GM23338 (cell line): ENCODE data around the gene IFNG. TPM values are rescaled to one million over a fixed set of nuclear protein-coding genes. Genes with fewer than 3 reads are reported as not detected.

Experiments
- ATAC-seq: fragments of 200-7000 bp; cut with Tn5 transposase; 3 replicates; pipeline ENCODE4 v1.9.1; 2020
- DNase-seq: peaks from one replicate; pipeline ENCODE4 v3.0.0-alpha.2; 2015; ENCODE audit warnings: low spot score
- H2AFZ ChIP-seq: fragments of 200-600 bp; sonication (generic); 2 replicates; pipeline ENCODE4 v1.8.0; 2016; ENCODE audit warnings: antibody characterized with exemption, mild to moderate bottlenecking, moderate library complexity
- H3F3A ChIP-seq: fragments of 200-600 bp; sonication (generic); replicated peaks from 2 replicates; pipeline ENCODE4 v1.8.0; 2017; ENCODE audit warnings: antibody characterized with exemption, mixed run types, low read depth
- H3K27ac ChIP-seq: fragments of 200-600 bp; sonication (generic); 2 replicates; pipeline ENCODE4 v1.6.1; 2016; ENCODE audit warnings: low read depth
- H3K27me3 ChIP-seq: fragments of 200-600 bp; sonication (generic); 2 replicates; pipeline ENCODE4 v1.8.0; 2016; ENCODE audit warnings: mild to moderate bottlenecking, mixed run types, moderate library complexity; ENCODE audit not compliant: insufficient read depth
- H3K36me3 ChIP-seq: fragments of 200-600 bp; sonication (generic); 2 replicates; pipeline ENCODE4 v1.8.0; 2016; ENCODE audit warnings: mild to moderate bottlenecking; ENCODE audit not compliant: insufficient read depth
- H3K4me1 ChIP-seq: fragments of 200-600 bp; sonication (generic); 2 replicates; pipeline ENCODE4 v1.8.0; 2016; ENCODE audit warnings: mild to moderate bottlenecking, moderate library complexity; ENCODE audit not compliant: insufficient read depth
- H3K4me2 ChIP-seq: fragments of 200-600 bp; sonication (generic); 2 replicates; pipeline ENCODE4 v1.7.1; 2017; ENCODE audit warnings: mixed run types
- H3K4me3 ChIP-seq: fragments of 200-600 bp; sonication (generic); 2 replicates; pipeline ENCODE4 v1.6.1; 2016; ENCODE audit warnings: mixed run types
- H3K79me2 ChIP-seq: fragments of 200-600 bp; sonication (generic); replicated peaks from 2 replicates; pipeline ENCODE4 v1.8.0; 2017; ENCODE audit warnings: mild to moderate bottlenecking; ENCODE audit not compliant: insufficient read depth
- H3K9me2 ChIP-seq: fragments of 200-600 bp; sonication (generic); 2 replicates; pipeline ENCODE4 v1.8.0; 2017; ENCODE audit not compliant: insufficient read depth
- H4K20me1 ChIP-seq: fragments of 200-600 bp; sonication (generic); replicated peaks from 2 replicates; pipeline ENCODE4 v1.8.0; 2017; ENCODE audit warnings: mild to moderate bottlenecking; ENCODE audit not compliant: insufficient read depth
- H3K27ac Mint-ChIP-seq: 2 replicates; pipeline ENCODE4 v1.8.0; 2020; ENCODE audit warnings: inconsistent platforms, mild to moderate bottlenecking, moderate library complexity, mixed read lengths
- H3K27me3 Mint-ChIP-seq: 3 replicates; pipeline ENCODE4 v1.8.0; 2022; ENCODE audit warnings: low read depth, mild to moderate bottlenecking, moderate library complexity, mixed read lengths, inconsistent platforms; ENCODE audit not compliant: insufficient read depth, poor library complexity
- H3K36me3 Mint-ChIP-seq: 3 replicates; pipeline ENCODE4 v1.8.0; 2021; ENCODE audit warnings: low read depth, mild to moderate bottlenecking, inconsistent platforms, moderate library complexity, mixed read lengths
- H3K4me1 Mint-ChIP-seq: 3 replicates; pipeline ENCODE4 v1.8.0; 2020; ENCODE audit warnings: mild to moderate bottlenecking, inconsistent platforms, mixed read lengths
- H3K4me3 Mint-ChIP-seq: 3 replicates; pipeline ENCODE4 v1.8.0; 2021; ENCODE audit warnings: moderate library complexity, mild to moderate bottlenecking, inconsistent platforms, mixed read lengths
- H3K9me3 Mint-ChIP-seq: 3 replicates; pipeline ENCODE4 v1.8.0; 2020; ENCODE audit warnings: moderate library complexity, mild to moderate bottlenecking, inconsistent platforms, mixed read lengths
- CREB1 ChIP-seq: fragments of 250-450 bp; sonication (Bioruptor Pico); IDR thresholded peaks from 2 replicates; pipeline ENCODE4 v1.5.0; 2020; ENCODE audit warnings: low read depth, mild to moderate bottlenecking, moderate library complexity
- EZH2 ChIP-seq: fragments of 200-600 bp; sonication (generic); IDR thresholded peaks from one replicate; pipeline ENCODE4 v1.8.0; 2017; ENCODE audit warnings: antibody characterized with exemption, mild to moderate bottlenecking, low read depth; ENCODE audit not compliant: unreplicated experiment
- EZH2phosphoT487 ChIP-seq: fragments of 200-600 bp; sonication (generic); IDR thresholded peaks from one replicate; pipeline ENCODE4 v1.8.1; 2018; ENCODE audit warnings: antibody characterized with exemption; ENCODE audit not compliant: unreplicated experiment
- JUNB ChIP-seq: IDR thresholded peaks from one replicate; pipeline ENCODE4 v1.6.1; 2016; ENCODE audit warnings: antibody characterized with exemption; ENCODE audit not compliant: unreplicated experiment
- NANOG ChIP-seq: IDR thresholded peaks from 2 replicates; pipeline ENCODE4 v1.6.1; 2016; ENCODE audit warnings: antibody characterized with exemption, borderline replicate concordance
- POLR2AphosphoS5 ChIP-seq: IDR thresholded peaks from 2 replicates; pipeline ENCODE4 v1.6.1; 2016; ENCODE audit warnings: antibody characterized with exemption, low read depth
- STAT1 ChIP-seq: IDR thresholded peaks from one replicate; pipeline ENCODE4 v1.6.1; 2016; ENCODE audit warnings: antibody characterized with exemption; ENCODE audit not compliant: unreplicated experiment
- ZNF114 ChIP-seq: fragments of 250-450 bp; sonication (Bioruptor Pico); IDR thresholded peaks from 2 replicates; pipeline ENCODE4 v1.5.0; 2020; ENCODE audit warnings: mild to moderate bottlenecking, moderate library complexity
- ZNF331 ChIP-seq: fragments of 250-450 bp; sonication (Bioruptor Pico); IDR thresholded peaks from 2 replicates; pipeline ENCODE4 v1.5.0; 2020; ENCODE audit warnings: low read depth, mild to moderate bottlenecking, moderate library complexity
- polyA plus RNA-seq: library from polyadenylated mRNA; unstranded; fragments of >200 nt; fragmentation: Nextera tagmentation; extraction: Ambion mirVana; gene quantifications from 2 replicates; pipeline ENCODE4 v1.2.1, GENCODE V29; 2016
- total RNA-seq: library from RNA; depleted of rRNA; stranded (reverse); fragments of >200 nt; shearing (Covaris generic); gene quantifications from 2 replicates; pipeline ENCODE4 v1.2.3, GENCODE V29; 2014
- TF ChIP-seq, protein P1 (sequence below): IDR thresholded peaks from 2 replicates; pipeline ENCODE4 v1.6.1; 2016; ENCODE audit warnings: antibody characterized with exemption
- TF ChIP-seq, protein P2 (sequence below): fragments of 250-450 bp; sonication (Bioruptor Pico); IDR thresholded peaks from 2 replicates; pipeline ENCODE4 v1.5.0; 2020; ENCODE audit warnings: mild to moderate bottlenecking, moderate library complexity
- TF ChIP-seq, protein P3 (sequence below): IDR thresholded peaks from one replicate; pipeline ENCODE4 v1.6.1; 2018; ENCODE audit warnings: antibody characterized with exemption; ENCODE audit not compliant: unreplicated experiment
- TF ChIP-seq, protein P4 (sequence below), 2 experiments: fragments of 200-600 bp in 1 of 2; sonication (generic) in 1 of 2; conservative IDR thresholded peaks; 2 replicates each; pipeline versions ENCODE4 v1.5.1 to v1.6.1; 2016 to 2017; ENCODE audit warnings: antibody characterized with exemption in 2 of 2, low read depth in 2 of 2, mild to moderate bottlenecking in 2 of 2, moderate library complexity in 1 of 2

Gene IFNG
- total and polyA plus RNA-seq, 2 experiments from 2014 or later, result not detected

DNA sequence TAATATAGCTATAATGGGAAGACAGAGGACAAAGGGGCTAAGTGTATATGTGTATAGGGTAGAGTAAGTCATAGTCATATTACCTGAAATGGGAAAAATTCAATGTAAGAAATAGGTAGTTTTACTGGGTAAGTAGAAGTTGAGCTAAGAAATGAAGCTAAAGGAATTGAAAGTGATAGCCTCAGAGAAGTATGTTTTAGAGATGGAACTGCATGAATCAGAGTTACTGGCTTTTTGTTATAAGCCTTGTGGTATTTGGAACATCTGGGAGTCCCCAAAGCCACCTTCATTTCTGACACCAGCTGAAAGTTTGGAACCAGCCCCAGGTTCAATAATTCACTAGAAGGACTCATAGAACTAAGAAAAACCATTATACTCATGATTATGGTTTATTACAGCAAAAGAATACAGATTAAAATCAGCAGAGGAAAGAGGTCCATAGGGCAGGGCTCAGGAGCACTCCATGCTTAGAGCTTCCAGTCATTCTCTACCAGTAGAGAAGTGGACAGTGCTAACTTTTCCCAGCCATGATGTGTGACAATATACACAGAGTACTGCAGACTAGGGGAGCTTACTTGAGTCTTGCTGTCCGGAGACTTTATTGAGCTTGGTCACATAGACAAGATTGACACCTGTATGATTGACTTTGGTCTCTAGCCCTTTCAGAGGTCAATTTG, 9.8 kb upstream of the IFNG start:
- Mint-ChIP-seq H3K4me3 (no peak overlapping the region), H3K27ac (no peak overlapping the region), H3K36me3 (no peaks in the 10 kb centered on the region), H3K27me3 (no peaks in the 10 kb centered on the region), H3K9me3 (no peaks in the 10 kb centered on the region), H3K4me1 (no peaks in the 10 kb centered on the region)
- ATAC-seq, result no peak
- Histone ChIP-seq H3K9me2 (no peaks in the 10 kb centered on the region; the same call in 1 of the 2 replicates), H3K27me3 (no peaks in the 10 kb centered on the region), H3K4me1 (no peaks in the 10 kb centered on the region), H3K27ac (no peak overlapping the region), H2AFZ (no peak overlapping the region), H3F3A (no peaks in the 10 kb centered on the region), H3K4me2 (no peak overlapping the region), H4K20me1 (no peaks in the 10 kb centered on the region), H3K79me2 (no peaks in the 10 kb centered on the region), H3K36me3 (no peaks in the 10 kb centered on the region), H3K4me3 (no peak overlapping the region)
- no peak for DNase-seq
- no peak for TF ChIP-seq EZH2
- no peak for TF ChIP-seq CREB1
- no peak for TF ChIP-seq NANOG
- TF ChIP-seq, protein P1, sequence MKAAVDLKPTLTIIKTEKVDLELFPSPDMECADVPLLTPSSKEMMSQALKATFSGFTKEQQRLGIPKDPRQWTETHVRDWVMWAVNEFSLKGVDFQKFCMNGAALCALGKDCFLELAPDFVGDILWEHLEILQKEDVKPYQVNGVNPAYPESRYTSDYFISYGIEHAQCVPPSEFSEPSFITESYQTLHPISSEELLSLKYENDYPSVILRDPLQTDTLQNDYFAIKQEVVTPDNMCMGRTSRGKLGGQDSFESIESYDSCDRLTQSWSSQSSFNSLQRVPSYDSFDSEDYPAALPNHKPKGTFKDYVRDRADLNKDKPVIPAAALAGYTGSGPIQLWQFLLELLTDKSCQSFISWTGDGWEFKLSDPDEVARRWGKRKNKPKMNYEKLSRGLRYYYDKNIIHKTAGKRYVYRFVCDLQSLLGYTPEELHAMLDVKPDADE, result no peak
- TF ChIP-seq JUNB, result no peak
- TF ChIP-seq, protein P2, sequence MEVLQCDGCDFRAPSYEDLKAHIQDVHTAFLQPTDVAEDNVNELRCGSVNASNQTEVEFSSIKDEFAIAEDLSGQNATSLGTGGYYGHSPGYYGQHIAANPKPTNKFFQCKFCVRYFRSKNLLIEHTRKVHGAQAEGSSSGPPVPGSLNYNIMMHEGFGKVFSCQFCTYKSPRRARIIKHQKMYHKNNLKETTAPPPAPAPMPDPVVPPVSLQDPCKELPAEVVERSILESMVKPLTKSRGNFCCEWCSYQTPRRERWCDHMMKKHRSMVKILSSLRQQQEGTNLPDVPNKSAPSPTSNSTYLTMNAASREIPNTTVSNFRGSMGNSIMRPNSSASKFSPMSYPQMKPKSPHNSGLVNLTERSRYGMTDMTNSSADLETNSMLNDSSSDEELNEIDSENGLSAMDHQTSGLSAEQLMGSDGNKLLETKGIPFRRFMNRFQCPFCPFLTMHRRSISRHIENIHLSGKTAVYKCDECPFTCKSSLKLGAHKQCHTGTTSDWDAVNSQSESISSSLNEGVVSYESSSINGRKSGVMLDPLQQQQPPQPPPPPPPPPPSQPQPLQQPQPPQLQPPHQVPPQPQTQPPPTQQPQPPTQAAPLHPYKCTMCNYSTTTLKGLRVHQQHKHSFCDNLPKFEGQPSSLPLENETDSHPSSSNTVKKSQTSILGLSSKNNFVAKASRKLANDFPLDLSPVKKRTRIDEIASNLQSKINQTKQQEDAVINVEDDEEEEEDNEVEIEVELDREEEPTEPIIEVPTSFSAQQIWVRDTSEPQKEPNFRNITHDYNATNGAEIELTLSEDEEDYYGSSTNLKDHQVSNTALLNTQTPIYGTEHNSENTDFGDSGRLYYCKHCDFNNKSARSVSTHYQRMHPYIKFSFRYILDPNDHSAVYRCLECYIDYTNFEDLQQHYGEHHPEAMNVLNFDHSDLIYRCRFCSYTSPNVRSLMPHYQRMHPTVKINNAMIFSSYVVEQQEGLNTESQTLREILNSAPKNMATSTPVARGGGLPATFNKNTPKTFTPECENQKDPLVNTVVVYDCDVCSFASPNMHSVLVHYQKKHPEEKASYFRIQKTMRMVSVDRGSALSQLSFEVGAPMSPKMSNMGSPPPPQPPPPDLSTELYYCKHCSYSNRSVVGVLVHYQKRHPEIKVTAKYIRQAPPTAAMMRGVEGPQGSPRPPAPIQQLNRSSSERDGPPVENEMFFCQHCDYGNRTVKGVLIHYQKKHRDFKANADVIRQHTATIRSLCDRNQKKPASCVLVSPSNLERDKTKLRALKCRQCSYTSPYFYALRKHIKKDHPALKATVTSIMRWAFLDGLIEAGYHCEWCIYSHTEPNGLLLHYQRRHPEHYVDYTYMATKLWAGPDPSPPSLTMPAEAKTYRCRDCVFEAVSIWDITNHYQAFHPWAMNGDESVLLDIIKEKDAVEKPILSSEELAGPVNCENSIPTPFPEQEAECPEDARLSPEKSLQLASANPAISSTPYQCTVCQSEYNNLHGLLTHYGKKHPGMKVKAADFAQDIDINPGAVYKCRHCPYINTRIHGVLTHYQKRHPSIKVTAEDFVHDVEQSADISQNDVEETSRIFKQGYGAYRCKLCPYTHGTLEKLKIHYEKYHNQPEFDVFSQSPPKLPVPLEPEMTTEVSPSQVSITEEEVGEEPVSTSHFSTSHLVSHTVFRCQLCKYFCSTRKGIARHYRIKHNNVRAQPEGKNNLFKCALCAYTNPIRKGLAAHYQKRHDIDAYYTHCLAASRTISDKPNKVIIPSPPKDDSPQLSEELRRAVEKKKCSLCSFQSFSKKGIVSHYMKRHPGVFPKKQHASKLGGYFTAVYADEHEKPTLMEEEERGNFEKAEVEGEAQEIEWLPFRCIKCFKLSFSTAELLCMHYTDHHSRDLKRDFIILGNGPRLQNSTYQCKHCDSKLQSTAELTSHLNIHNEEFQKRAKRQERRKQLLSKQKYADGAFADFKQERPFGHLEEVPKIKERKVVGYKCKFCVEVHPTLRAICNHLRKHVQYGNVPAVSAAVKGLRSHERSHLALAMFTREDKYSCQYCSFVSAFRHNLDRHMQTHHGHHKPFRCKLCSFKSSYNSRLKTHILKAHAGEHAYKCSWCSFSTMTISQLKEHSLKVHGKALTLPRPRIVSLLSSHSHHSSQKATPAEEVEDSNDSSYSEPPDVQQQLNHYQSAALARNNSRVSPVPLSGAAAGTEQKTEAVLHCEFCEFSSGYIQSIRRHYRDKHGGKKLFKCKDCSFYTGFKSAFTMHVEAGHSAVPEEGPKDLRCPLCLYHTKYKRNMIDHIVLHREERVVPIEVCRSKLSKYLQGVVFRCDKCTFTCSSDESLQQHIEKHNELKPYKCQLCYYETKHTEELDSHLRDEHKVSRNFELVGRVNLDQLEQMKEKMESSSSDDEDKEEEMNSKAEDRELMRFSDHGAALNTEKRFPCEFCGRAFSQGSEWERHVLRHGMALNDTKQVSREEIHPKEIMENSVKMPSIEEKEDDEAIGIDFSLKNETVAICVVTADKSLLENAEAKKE (CRISPR knock-in tag), result no peak
- TF ChIP-seq, protein P3, sequence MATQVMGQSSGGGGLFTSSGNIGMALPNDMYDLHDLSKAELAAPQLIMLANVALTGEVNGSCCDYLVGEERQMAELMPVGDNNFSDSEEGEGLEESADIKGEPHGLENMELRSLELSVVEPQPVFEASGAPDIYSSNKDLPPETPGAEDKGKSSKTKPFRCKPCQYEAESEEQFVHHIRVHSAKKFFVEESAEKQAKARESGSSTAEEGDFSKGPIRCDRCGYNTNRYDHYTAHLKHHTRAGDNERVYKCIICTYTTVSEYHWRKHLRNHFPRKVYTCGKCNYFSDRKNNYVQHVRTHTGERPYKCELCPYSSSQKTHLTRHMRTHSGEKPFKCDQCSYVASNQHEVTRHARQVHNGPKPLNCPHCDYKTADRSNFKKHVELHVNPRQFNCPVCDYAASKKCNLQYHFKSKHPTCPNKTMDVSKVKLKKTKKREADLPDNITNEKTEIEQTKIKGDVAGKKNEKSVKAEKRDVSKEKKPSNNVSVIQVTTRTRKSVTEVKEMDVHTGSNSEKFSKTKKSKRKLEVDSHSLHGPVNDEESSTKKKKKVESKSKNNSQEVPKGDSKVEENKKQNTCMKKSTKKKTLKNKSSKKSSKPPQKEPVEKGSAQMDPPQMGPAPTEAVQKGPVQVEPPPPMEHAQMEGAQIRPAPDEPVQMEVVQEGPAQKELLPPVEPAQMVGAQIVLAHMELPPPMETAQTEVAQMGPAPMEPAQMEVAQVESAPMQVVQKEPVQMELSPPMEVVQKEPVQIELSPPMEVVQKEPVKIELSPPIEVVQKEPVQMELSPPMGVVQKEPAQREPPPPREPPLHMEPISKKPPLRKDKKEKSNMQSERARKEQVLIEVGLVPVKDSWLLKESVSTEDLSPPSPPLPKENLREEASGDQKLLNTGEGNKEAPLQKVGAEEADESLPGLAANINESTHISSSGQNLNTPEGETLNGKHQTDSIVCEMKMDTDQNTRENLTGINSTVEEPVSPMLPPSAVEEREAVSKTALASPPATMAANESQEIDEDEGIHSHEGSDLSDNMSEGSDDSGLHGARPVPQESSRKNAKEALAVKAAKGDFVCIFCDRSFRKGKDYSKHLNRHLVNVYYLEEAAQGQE, result no peak
- no peak for TF ChIP-seq EZH2phosphoT487
- no peak for TF ChIP-seq ZNF331 (CRISPR knock-in tag)
- TF ChIP-seq STAT1, result no peak
- TF ChIP-seq, protein P4, sequence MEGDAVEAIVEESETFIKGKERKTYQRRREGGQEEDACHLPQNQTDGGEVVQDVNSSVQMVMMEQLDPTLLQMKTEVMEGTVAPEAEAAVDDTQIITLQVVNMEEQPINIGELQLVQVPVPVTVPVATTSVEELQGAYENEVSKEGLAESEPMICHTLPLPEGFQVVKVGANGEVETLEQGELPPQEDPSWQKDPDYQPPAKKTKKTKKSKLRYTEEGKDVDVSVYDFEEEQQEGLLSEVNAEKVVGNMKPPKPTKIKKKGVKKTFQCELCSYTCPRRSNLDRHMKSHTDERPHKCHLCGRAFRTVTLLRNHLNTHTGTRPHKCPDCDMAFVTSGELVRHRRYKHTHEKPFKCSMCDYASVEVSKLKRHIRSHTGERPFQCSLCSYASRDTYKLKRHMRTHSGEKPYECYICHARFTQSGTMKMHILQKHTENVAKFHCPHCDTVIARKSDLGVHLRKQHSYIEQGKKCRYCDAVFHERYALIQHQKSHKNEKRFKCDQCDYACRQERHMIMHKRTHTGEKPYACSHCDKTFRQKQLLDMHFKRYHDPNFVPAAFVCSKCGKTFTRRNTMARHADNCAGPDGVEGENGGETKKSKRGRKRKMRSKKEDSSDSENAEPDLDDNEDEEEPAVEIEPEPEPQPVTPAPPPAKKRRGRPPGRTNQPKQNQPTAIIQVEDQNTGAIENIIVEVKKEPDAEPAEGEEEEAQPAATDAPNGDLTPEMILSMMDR (conservative IDR thresholded peaks at IDR 0.05; ENCODE audit: low read depth in 2 of 2), result no peak
- no peak for TF ChIP-seq ZNF114 (CRISPR knock-in tag)
- TF ChIP-seq POLR2AphosphoS5, result no peak
